ENCODE results near the gene PRADC1.

The PRADC1 gene

GRCh38 chr2:73258913-73259215 is 25.8 kb upstream of the PRADC1 start:
- no peak for DNase-seq (ENCODE audit: low read depth)

DNA sequence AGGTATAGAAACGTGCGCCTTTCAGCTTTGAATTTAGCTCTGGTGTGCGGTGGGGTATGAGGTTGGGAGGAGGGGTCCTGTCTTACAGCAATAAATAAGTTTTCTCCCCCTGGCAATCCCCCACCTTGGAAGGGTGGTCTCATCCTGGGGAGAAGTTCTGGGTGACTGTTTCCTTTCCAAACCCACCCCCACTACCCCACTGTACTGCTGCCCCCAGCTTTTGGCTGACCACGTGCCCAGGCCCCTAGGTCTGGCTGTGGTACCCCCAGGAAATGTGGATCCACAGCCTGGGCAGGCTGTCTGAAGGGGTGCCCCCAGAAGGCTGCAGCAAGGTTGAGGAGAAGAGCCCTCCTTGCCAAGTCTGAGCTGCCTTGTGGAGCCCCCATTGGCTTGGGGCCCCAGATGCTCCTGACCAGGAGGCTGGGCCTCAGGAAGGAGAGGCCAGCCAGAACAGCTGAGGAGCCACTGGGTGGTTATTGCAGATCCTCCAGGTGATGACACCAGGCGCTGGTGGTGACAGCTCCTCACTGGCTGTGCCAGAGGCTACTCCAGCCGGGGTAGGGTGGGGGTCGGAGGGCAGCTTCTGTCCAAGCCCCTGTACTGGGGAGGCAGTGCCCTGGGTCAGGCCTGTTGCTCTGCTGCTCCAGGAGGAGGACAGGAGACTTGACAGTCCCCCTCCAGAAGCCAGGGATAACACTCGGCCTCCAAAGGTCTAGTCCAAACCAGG is 25.3 kb upstream of the PRADC1 start:
- no peak for DNase-seq (ENCODE audit: low read depth)

- DNase-seq (ENCODE audit: low read depth): no peak
Observed at GRCh38 chr2:73257425-73258125, 24.5 kb upstream of the PRADC1 start.

DNA sequence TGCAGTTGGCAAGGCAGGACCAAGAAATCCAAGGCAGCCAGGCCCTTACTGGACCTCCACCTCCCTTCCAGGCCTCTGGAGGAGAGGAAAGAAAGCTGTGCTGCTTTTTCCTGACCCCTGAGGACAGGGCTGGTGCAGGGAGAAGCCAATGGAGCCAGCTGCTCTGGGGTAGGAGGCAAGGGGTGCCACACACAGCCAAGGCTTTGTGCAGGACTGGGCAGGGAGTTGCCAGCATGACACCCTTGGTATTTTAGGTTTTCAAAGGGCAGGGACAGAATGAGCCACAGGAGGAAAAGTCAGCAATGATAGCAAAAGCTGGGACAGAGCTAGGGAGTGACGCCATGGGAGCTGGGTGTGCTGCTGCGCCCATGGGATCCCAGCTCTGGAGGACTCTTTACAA is 24.0 kb upstream of the PRADC1 start:
- no peak for DNase-seq (ENCODE audit: low read depth)

- DNase-seq (ENCODE audit: low read depth): no peak
Observed at GRCh38 chr2:73256618-73256922, 23.5 kb upstream of the PRADC1 start.

DNA sequence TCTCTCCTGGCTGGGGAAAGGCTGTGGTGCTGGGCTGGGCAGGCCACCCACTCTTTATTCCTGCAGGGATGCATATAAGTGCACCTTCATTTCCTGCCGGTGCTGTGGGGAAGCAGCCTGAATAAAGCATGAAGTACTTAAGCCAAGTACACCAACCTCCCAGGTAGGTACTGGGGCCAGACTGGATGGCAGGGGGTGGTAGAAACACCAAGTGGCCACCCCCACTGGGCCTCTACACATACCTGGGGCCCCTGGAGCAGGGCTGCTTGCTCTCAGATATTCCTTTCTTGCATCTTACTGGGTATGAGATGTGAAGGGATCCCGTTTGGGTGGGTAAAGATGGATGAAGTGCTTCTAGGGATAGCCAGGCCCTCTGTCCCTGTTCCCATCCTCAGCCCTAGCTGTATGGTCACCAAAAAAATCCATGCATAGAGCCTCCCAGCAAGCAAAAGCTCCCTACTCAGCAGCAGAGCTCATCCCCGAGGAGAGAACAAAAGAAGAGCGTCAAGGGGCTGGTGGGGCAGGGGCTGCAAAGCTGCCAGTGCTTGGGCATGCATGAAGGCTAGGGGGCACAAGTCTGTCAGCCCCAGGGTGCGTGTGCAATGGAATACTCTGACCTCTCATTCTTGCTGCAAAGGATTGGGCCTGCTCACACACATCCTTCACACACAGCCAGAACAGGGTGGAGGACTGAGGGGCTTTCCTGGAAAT is 23.0 kb upstream of the PRADC1 start:
- no peak for DNase-seq (ENCODE audit: low read depth)

- no peak for DNase-seq (ENCODE audit: low read depth)
Observed at GRCh38 chr2:73255007-73255644, 22.1 kb upstream of the PRADC1 start.

DNA sequence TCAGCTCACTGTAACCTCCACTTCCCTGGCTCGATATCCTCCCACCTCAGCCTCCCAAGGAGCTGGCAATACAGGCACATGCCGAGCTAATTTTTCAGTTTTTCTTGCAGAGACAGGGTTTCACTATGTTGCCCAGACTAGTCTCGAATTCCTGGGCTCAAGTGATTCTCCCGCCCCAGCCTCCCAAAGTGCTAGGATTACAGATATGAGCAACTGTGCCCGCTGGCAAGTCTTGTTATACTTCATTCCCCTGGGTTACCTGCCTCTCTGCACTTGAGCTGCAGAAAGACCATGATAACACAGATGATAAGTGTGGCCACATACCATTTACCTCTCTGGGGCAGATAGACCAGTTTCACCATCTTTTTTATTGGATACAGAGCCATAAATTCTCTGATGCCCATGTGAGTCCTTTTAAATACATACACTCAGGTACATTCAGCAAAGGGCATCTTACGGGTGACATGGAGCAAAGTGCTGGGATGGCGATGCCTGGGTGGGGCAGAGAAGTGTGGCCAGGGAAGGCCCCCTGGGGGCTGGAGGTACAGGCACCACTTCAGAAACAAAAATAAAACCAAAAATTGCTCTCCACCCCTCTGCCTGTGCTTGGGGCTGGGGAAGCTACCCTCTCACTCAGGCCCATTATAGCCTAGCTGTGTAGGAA is 21.4 kb upstream of the PRADC1 start:
- DNase-seq (ENCODE audit: low read depth): no peak

- DNase-seq (ENCODE audit: low read depth): no peak
Observed at GRCh38 chr2:73253901-73254300, 20.9 kb upstream of the PRADC1 start.

DNA sequence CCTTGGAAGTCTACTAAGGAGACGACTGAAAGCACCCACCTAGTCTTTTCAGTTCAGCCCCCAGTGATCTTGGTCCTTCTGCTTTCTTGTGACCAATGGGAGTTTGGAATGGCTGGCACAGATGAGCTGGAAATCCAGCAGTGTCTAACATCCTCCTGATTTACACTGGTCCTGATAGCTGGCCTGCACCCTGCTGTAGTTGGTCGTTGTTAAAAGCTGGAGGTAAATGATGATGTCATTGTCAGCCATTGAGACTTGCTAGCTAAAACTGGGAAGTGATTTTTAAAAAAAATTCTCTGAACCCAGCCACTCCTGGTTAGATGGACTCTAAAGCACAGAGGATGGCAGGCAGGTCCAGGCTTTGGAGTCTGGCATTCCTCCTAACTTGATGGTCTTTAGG is 20.4 kb upstream of the PRADC1 start:
- DNase-seq (ENCODE audit: low read depth): no peak

DNA sequence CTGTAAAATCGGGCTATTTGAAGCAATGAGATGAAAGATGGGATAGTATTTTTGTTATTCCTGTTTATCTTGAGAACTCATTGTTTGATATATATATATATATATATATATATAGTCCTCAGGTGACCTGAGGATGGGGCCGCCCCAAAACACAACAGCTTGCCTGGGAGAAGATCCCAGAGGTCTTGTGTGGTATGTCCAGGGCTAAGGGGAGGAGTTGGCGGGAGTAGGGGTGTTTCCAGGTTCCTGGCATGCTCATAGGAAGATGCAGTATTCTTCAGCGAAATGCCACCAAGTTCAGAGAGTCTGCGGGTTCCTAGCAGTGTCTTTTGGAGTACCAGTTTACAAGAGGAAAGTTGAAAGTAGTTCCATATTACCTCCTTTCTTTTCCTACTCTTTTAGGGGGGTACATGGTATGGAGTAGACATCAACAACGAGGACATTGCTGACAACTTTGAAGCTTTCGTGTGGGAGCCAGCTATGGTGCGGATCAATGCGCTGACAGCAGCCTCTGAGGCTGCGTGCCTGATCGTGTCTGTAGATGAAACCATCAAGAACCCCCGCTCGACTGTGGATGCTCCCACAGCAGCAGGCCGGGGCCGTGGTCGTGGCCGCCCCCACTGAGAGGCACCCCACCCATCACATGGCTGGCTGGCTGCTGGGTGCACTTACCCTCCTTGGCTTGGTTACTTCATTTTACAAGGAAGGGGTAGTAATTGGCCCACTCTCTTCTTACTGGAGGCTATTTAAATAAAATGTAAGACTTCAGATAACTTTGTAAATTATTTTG is 19.4 kb upstream of the PRADC1 start:
- DNase-seq (ENCODE audit: low read depth): no peak

DNA sequence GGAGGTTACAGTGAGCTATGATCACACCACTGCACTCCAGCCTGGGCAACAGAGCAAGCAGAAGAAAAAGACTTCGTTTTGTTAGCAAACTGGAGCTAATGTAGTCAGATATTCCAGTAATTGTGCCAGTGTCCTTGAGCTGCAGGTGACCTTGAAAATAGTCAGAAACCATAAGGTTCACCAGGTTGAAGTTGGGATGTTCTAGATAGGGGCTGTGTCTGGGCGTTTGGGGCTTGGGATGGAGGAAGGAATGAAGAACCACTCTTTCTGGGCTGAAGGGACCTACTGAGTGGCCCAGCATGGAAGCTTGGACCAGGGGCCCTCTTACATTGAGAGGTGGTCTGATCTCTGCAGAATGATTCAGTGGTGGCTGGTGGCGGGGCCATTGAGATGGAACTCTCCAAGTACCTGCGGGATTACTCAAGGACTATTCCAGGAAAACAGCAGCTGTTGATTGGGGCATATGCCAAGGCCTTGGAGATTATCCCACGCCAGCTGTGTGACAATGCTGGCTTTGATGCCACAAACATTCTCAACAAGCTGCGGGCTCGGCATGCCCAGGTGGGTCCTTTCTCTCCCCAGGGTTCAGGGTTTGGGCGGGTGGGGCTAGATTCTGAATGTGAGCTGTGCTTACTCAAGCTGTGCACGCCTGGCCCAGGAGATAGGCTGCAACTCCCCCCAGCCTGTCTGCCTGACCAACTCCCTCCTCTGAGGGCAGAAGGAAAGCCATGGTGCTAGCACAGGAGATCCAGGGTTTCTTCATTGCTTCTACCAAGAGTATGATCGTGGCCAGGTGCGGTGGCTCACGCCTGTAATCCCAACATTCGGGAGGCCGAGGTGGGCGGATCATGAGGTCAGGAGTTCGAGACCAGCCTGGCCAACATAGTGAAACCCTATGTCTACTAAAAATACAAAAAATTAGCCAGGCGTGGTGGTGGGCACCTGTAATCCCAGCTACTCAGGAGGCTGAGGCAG is 18.1 kb upstream of the PRADC1 start:
- no peak for DNase-seq (ENCODE audit: low read depth)

- no peak for DNase-seq (ENCODE audit: low read depth)
Observed at GRCh38 chr2:73249636-73250035, 16.6 kb upstream of the PRADC1 start.

GRCh38 chr2:73246850-73247249 is 13.8 kb upstream of the PRADC1 start:
- no peak for DNase-seq (ENCODE audit: low read depth)

DNA sequence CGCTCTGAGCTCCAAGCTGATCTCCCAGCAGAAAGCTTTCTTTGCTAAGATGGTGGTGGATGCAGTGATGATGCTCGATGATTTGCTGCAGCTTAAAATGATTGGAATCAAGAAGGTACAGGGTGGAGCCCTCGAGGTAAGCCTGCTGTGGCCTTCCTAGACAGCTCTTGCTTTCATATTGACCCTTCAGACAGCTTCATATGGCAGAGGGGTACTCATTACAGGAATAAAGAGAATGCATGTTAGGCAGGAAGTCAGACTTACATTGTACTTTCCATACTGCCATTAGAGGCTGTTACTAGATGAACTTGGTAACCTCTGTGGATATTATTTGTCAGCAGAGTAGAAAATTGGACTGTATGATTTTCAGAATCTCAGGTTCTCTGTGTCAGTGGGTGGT is 11.5 kb upstream of the PRADC1 start:
- no peak for DNase-seq (ENCODE audit: low read depth)

GRCh38 chr2:73243884-73244570 is 11.0 kb upstream of the PRADC1 start:
- DNase-seq (ENCODE audit: low read depth): peak; percentile 75

- DNase-seq (ENCODE audit: low read depth): peak; percentile 29
Observed at GRCh38 chr2:73239776-73240175, 6.7 kb upstream of the PRADC1 start.

- DNase-seq (ENCODE audit: low read depth): no peak
Observed at GRCh38 chr2:73238976-73239375, 5.9 kb upstream of the PRADC1 start.

DNA sequence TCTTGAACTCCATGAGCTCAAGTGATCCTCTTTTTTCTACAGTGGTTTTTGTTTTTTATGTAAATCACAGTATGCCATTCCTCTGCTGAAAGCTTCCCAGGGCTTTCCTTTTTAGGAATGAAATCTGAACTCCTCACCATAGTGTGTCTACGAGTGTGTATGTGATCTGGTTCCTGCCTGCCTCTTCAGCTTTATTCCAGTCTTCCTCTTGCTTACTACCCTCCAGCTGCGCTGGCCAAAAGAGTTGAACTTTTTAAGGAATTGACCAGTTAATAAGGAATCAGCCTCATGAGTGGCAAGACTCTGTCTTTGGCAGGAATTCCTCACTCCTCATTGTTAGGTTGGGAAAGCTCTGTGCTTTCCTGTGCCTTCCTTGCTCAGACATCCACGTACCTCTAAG is 5.1 kb upstream of the PRADC1 start:
- DNase-seq (ENCODE audit: low read depth): no peak

- DNase-seq (ENCODE audit: low read depth): no peak
Observed at GRCh38 chr2:73237168-73237567, 4.1 kb upstream of the PRADC1 start.
